HL-60 (cell line): ENCODE results near the gene TMPRSS2.
"Not testable (repeated sequence)": the region's sequence is repeated elsewhere in the genome, so short reads cannot be mapped to it uniquely, and the experiment has no call there.

Experiments
- DNase-seq, 2 experiments: peaks; one replicate each; pipeline ENCODE4 v3.0.0-alpha.2; 2010 to 2020; ENCODE audit warnings: low read depth in 1 of 2, low spot score in 1 of 2
- H3K27ac ChIP-seq: fragments of 250-450 bp; sonication (Bioruptor Pico); replicated peaks from 2 replicates; pipeline ENCODE4 v1.5.1; 2020; ENCODE audit warnings: mild to moderate bottlenecking, moderate library complexity
- H3K27me3 ChIP-seq: fragments of 250-450 bp; sonication (Bioruptor Pico); 2 replicates; pipeline ENCODE4 v1.5.1; 2021; ENCODE audit warnings: mild to moderate bottlenecking, moderate library complexity; ENCODE audit not compliant: insufficient read depth, poor library complexity, severe bottlenecking
- H3K4me3 ChIP-seq: replicated peaks from 2 replicates; pipeline ENCODE4 v1.5.1; 2011; ENCODE audit warnings: mild to moderate bottlenecking, control low read depth, low read length; ENCODE audit not compliant: insufficient read depth
- CTCF ChIP-seq: IDR thresholded peaks from one replicate; pipeline ENCODE4 v1.5.1; 2011; ENCODE audit warnings: low read length, control low read depth, inconsistent platforms; ENCODE audit not compliant: insufficient read depth
- GABPA ChIP-seq: IDR thresholded peaks from 2 replicates; pipeline ENCODE4 v1.6.1; 2012; ENCODE audit warnings: low read depth
- REST ChIP-seq: IDR thresholded peaks from 2 replicates; pipeline ENCODE4 v1.6.1; 2012; ENCODE audit warnings: low read depth; ENCODE audit not compliant: insufficient replicate concordance

The TMPRSS2 gene

GRCh38 chr21:41418393-41418792, 89.6 kb downstream of the TMPRSS2 start:
- H3K27ac ChIP-seq, result no peak overlapping the region

DNA sequence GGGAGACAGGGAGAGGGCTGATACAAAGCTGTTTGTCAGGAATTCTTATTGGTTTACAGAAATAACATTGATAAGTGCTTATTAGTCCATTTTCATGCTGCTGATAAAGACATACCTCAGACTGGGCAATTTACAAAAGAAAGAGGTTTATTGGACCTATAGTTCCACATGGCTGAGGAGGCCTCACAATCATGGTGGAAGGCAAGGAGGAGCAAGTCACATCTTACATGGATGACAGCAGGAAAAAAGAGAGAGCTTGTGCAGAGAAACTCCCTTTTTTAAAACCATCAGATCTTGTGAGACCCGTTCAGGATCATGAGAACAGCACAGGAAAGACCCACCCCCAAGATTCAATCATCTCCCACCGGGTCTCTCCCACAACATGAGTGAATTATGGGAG, 90.5 kb downstream of the TMPRSS2 start:
- not testable (repeated sequence) for H3K27ac ChIP-seq, H3K4me3 ChIP-seq, H3K27me3 ChIP-seq, DNase-seq

More at GRCh38 chr21:41418393-41418792, 89.6 kb downstream of the TMPRSS2 start:
- DNase-seq, result no peak
- Histone ChIP-seq H3K4me3 (no peak overlapping the region), H3K27me3 (no peaks in the 10 kb centered on the region)
- TF ChIP-seq GABPA (no peak), REST (no peak), CTCF (no peak)
